GM19455 (cell line): ENCODE results near the gene BMPR1B.

Experiments
- ATAC-seq: cut with Tn5 transposase; IDR thresholded peaks from one replicate; pipeline ENCODE4 v1.9.1; 2021; ENCODE audit not compliant: unreplicated experiment

BMPR1B gene

GRCh38 chr4:94905511-94905910, 147.8 kb downstream of the BMPR1B start:
- no peak for ATAC-seq

GRCh38 chr4:94909645-94910044, 151.9 kb downstream of the BMPR1B start:
- ATAC-seq = no peak

- no peak for ATAC-seq
Observed at GRCh38 chr4:94911106-94911505, 153.4 kb downstream of the BMPR1B start.

GRCh38 chr4:94912606-94913005, 154.9 kb downstream of the BMPR1B start:
- no peak for ATAC-seq

GRCh38 chr4:94913316-94913715, 155.6 kb downstream of the BMPR1B start:
- ATAC-seq = no peak

GRCh38 chr4:94917146-94917545, 159.4 kb downstream of the BMPR1B start:
- no peak for ATAC-seq

- ATAC-seq = no peak
Observed at GRCh38 chr4:94918543-94918942, 160.8 kb downstream of the BMPR1B start.

GRCh38 chr4:94920369-94920768, 162.6 kb downstream of the BMPR1B start:
- no peak for ATAC-seq

GRCh38 chr4:94924566-94924965, 166.8 kb downstream of the BMPR1B start:
- no peak for ATAC-seq

- no peak for ATAC-seq
Observed at GRCh38 chr4:94925764-94926347, 168.1 kb downstream of the BMPR1B start.

- no peak for ATAC-seq
Observed at GRCh38 chr4:94926936-94927335, 169.2 kb downstream of the BMPR1B start.

GRCh38 chr4:94927696-94928095, 169.9 kb downstream of the BMPR1B start:
- no peak for ATAC-seq

GRCh38 chr4:94929696-94930095, 171.9 kb downstream of the BMPR1B start:
- ATAC-seq = no peak

GRCh38 chr4:94931626-94932025, 173.9 kb downstream of the BMPR1B start:
- no peak for ATAC-seq

GRCh38 chr4:94932366-94932765, 174.6 kb downstream of the BMPR1B start:
- no peak for ATAC-seq

- ATAC-seq = no peak
Observed at GRCh38 chr4:94933799-94934198, 176.0 kb downstream of the BMPR1B start.

- no peak for ATAC-seq
Observed at GRCh38 chr4:94934201-94934600, 176.4 kb downstream of the BMPR1B start.

- no peak for ATAC-seq
Observed at GRCh38 chr4:94934864-94935263, 177.1 kb downstream of the BMPR1B start.

- ATAC-seq = no peak
Observed at GRCh38 chr4:94936854-94937253, 179.1 kb downstream of the BMPR1B start.

- ATAC-seq = no peak
Observed at GRCh38 chr4:94939791-94940519, 182.2 kb downstream of the BMPR1B start.

- no peak for ATAC-seq
Observed at GRCh38 chr4:94940520-94940908, 182.8 kb downstream of the BMPR1B start.

GRCh38 chr4:94941706-94942105, 184.0 kb downstream of the BMPR1B start:
- no peak for ATAC-seq

GRCh38 chr4:94944726-94945125, 187.0 kb downstream of the BMPR1B start:
- ATAC-seq = no peak
